Dermis blood vessel endothelial cell (primary cell): ENCODE data around the gene SRP9. TPM values are rescaled to one million over a fixed set of nuclear protein-coding genes. Genes with fewer than 3 reads are reported as not detected.

ENCODE experiments used
- DNase-seq: peaks from one replicate; pipeline ENCODE4 v3.0.0; 2010
- total RNA-seq: library from RNA; depleted of rRNA; stranded (reverse); fragments of >200 nt; gene quantifications from 2 replicates; pipeline ENCODE4 v1.2.3, GENCODE V29; 2014

Gene SRP9
- total RNA-seq = 229 and 392 TPM in 2 replicates

DNA sequence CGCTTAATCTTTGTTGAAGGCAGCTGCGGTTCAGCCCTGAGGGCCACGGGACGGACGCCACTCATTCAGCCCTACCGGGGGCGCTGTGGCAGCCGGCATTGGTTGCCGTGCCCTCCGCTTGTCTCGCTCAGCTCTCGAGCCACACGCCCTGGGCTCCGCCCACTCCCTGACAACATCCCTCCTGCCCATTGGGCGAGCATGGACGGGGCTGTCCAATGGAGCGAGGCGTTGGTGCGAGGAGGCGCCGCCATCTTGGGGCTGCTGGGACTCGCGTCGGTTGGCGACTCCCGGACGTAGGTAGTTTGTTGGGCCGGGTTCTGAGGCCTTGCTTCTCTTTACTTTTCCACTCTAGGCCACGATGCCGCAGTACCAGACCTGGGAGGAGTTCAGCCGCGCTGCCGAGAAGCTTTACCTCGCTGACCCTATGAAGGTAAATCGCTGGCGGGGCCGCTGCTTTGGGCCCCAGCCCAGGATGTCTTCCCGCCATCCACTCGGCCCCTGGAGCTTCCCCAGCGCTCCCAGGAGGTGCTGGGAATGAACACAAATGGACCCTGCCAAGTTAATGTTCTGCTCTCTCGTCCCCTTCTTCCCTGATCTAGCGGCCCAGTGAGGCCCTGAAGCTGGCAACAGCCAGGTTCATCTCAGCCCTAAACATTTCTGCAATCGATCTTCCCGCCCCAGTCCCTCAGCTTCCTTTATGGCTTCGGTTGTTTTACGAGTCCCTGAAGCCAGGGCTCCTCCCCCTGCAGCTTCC is at the start of gene SRP9:
SRP9 (plus strand) TSS at position 244 of the 754 bp plus-strand sequence; CDS start at position 359, 115 bp downstream.
- peak; percentile 99 for DNase-seq

- no peak for DNase-seq
Observed at GRCh38 chr1:225731491-225731890, 46.1 kb upstream of the SRP9 start.

DNA sequence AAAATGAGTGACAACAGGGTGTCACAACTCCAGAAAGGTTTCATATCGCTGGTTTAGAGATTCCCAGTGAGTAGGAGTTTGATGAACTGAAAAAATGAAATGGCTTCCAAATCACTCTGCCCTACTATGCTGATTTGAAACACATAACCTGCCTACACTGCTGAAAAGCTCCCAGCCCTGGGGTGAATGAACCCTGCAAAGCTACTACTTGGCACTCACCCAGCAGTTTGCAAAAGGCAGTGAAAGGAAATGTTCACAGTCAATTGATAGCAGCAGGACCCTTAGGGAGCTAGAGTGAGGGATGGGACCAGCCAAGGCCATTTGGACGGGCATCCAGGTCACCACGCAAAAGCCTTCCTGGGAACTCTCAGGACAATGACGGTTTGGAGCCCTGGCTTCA is 44.4 kb upstream of the SRP9 start:
- DNase-seq = no peak

DNA sequence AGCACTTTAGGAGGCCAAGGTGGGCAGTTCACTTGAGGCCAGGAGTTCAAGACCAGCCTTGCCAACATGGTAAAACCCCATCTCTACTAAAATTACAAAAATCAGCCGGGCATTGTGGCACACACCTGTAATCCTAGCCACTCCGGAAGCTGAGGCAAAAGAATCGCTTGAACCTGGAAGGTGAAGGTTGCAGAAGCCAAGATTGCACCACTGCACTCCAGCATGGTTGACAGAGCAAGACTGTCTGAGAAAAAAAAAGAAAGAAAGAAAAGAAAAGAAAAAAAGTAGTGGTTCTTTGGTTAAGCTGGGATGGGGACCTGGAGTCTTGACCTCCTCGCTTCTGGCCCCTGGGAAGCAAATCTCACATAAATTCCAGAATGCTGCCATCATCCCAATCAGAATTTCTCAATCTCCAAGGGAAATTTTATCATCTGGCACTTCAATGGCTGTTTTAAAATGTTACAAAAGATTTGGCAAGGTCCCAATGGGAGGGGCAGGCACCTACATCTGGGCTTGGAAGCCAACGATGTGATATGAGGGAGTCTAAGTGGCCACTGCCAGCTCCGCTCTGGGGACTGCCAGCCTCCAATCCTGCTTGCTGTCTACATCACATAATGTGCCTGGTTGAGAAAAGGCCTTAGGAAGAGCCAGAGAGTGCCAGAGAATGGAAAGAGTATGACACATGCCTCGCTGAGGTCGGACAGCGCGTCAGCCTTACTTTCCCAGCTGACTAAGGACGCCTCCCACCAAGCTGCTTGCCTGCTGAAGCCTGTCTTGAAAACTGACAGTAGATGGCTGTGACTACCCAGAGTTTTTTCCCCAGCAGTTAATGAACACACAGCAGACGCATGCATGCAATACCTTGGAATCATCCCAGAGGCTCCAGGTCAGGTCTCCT is 42.1 kb upstream of the SRP9 start:
- DNase-seq = peak; percentile 82

- DNase-seq = no peak
Observed at GRCh38 chr1:225736437-225737098, 41.1 kb upstream of the SRP9 start.

DNA sequence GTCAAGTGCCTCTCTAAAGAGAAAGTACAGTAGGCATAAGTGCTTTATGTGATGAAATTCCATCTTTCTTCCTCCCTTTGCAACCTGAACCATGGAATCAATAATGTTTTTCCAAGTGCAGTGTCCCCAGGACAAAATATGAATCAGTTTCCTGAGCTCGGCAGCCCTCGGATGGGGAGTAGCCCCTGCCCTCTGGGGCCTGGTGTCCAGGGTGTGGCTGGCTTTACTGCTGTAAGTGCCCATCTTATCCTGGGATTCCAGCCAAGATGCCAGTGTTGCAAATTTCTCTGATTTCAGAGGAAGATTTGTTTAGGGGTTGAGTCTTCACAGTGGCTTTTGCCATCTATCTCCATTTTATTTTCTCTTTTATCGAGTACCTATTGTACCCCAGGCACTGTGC is 40.5 kb upstream of the SRP9 start:
- peak; percentile 25 for DNase-seq

DNA sequence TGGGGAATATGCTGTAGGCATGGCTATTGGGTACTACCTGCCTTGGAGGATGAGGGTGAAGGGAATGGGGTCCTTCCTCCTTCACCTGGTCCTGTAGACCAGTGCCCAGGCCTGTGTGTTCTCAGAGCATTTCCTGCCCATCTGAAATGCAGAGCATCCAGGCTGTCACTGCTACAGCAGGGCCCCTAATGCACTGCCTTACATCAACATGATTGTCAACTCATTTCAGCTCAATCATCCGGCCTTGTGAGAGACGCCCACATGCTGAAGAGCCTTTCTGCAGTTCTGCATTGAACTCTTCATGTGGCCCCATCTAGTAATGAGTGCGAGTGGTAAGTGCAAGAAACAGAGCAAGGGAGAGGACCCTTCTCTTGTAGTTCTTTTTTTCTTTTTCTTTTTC is 39.8 kb upstream of the SRP9 start:
- no peak for DNase-seq

GRCh38 chr1:225738763-225739162 is 38.9 kb upstream of the SRP9 start:
- no peak for DNase-seq

DNA sequence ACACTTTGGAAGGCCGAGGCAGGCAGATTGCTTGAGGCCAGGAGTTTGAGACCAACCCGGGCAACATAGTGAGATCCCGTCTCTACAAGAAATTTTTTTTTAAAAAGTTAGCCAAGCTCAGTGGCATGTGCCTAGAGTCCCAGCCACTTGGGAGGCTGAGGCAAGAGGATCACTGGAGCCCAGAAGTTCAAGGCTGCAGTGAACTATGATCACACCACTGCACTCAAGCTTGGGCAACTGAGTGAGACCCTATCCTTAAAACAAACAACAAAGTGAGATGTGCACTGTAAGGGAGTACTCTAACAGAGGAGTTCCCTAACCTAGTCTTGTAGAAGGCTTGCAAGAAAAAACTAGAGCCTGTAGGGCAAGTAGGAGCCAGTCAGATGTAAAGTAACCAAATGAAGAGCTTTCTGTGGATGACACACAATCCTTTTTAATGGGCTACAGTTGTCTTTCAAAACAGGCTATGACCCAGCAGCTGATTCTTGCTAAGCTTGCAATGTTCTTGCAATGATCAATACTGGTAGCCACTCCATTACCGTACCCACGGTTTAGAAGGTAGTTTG is 38.0 kb upstream of the SRP9 start:
- DNase-seq = no peak

DNA sequence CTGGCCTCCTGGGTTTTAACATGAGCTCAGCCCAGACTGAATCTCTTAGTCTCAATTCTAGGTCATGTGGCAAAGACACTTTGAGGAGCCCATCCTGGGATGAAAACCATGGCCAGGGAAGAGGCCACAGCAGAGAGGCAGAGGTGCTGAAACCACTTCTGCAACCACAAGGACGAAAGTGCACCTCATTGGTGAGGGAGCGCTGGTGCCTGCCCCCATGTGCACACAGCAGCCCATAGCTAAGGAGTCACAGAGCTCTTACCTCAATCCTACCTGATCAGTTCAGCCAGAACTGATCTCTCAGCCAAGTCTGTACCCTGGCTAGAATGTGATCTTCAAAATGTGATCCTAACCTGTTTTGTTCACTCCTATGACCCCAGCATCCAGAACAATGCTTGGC is 32.9 kb upstream of the SRP9 start:
- no peak for DNase-seq

- DNase-seq = no peak
Observed at GRCh38 chr1:225745273-225745672, 32.4 kb upstream of the SRP9 start.

DNA sequence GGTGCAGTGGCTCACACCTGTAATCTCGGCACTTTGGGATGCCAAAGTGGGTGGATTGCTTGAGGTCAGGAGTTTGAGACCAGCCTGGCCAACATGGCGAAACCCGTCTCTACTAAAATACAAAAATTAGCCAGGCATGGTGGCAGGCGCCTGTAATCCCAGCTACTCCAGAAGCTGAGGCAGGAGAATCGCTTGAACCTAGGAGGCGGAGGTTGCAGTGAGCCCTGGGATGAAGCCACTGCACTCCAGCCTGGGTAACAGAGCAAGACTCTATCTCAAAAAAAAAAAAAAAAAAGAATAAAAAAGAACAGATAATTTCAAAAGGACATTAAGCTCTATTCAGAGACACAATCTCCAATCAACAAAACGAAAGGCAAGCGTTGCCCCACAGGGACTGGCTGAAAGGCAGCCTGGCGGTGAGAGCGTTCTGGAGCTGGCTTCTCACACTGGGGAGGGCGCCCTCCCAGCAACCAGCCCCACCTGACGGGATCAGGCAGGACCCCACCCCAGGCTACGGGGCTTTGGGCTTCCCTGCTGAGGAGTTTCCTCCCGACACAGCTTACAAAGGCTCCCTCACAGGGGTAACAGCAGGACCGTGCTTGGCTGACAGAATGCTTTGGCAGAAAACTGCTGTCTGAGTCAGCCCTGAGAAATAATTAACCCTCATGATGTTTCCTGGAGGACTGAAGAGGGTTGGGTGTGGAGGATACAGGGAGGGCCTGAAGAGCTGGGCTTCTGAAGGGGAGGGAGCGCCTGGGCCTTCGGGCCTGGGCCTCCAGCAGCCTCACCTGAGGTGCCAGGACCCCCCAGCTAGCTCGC is 31.1 kb upstream of the SRP9 start:
- peak; percentile 91 for DNase-seq

DNA sequence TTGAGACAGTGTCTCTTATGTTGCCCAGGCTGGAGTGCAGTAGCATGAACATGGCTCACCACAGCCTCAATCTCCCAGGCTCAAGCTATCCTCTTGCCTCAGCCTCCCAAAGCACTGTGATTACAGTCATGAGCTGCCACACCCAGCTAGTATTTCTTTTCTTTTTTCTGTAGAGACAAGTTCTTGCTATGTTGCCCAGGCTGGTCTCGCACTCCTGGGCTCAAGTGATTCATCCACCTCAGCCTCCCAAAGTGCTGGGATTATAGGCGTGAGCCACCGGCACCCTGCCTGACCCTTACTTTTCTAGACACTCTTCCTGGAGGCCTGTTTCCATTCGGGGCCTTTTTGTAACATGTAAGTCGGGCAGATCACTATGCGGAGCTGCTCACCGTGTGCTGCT is 30.1 kb upstream of the SRP9 start:
- no peak for DNase-seq

DNA sequence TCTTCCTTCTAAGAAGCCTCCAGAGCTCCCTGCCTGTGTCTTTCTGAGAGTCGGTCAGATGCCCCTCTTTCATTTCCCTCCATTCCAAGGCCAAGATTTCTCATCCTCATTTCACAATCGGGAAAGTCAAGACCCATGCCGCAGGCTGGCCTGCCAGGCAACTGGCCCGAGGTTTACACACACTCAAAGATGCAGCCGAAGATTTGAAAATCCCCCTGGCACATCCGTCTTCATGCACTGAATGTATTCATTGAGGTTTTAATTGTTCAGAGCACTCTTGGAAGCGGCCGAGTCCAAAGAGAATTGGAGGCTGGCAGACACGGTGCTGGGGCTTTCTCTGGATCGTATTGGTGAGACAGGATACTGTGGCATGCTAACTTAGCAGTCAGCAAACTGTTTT is 29.1 kb upstream of the SRP9 start:
- no peak for DNase-seq

GRCh38 chr1:225749706-225750105 is 27.9 kb upstream of the SRP9 start:
- DNase-seq = no peak

GRCh38 chr1:225750420-225750819 is 27.2 kb upstream of the SRP9 start:
- DNase-seq = no peak

GRCh38 chr1:225750875-225751824 is 26.5 kb upstream of the SRP9 start:
- no peak for DNase-seq

GRCh38 chr1:225752245-225752644 is 25.4 kb upstream of the SRP9 start:
- no peak for DNase-seq

- DNase-seq = peak; percentile 70
Observed at GRCh38 chr1:225754940-225755641, 22.5 kb upstream of the SRP9 start.

- peak; percentile 24 for DNase-seq
Observed at GRCh38 chr1:225755671-225756319, 21.8 kb upstream of the SRP9 start.
